Suprapubic skin (tissue), 3 donors: ENCODE results near the gene DEPDC5.

Source experiments
- EP300 ChIP-seq: sonication (generic); formaldehyde crosslinking; IDR thresholded peaks from one replicate; pipeline ENCODE4 v1.6.1; 2017; ENCODE audit warnings: antibody characterized with exemption
- POLR2A ChIP-seq, 2 donors: fragments of 450-650 bp; IDR thresholded peaks; one replicate each; pipeline ENCODE4 v1.6.1; 2017; ENCODE audit warnings: antibody characterized with exemption in 2 of 2, mild to moderate bottlenecking in 2 of 2, moderate library complexity in 2 of 2
- TF ChIP-seq, protein P1 (sequence below), 2 donors: fragments of 200-600 bp in 1 of 2; fragments of 450-650 bp in 1 of 2; sonication (generic) in 1 of 2; IDR thresholded peaks; one replicate each; pipeline ENCODE4 v1.5.1; 2016 to 2019; ENCODE audit warnings: antibody characterized with exemption in 2 of 2, mild to moderate bottlenecking in 1 of 2, moderate library complexity in 1 of 2

DNA sequence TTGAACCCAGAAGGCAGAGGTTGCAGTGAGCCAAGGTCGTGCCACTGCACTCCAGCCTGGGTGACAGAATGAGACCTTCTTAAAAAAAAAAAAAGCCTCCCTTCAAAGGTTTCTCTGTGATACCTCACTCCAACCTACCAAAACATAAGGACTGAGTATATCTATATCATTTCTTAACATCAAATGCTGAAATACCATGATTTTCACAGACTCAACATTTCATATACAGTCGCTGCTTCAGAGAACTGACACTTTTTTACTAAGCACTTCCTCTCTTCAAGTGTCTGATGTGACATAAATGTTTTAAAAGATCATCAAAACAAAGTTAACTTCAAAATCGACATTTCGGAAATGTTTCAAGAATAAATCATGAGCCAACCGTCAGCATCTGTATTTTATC lies 15.9 kb upstream of the DEPDC5 start:
- TF ChIP-seq EP300 (no peak), POLR2A (IDR thresholded peaks at IDR 0.05) (no peak)
- TF ChIP-seq, protein P1, sequence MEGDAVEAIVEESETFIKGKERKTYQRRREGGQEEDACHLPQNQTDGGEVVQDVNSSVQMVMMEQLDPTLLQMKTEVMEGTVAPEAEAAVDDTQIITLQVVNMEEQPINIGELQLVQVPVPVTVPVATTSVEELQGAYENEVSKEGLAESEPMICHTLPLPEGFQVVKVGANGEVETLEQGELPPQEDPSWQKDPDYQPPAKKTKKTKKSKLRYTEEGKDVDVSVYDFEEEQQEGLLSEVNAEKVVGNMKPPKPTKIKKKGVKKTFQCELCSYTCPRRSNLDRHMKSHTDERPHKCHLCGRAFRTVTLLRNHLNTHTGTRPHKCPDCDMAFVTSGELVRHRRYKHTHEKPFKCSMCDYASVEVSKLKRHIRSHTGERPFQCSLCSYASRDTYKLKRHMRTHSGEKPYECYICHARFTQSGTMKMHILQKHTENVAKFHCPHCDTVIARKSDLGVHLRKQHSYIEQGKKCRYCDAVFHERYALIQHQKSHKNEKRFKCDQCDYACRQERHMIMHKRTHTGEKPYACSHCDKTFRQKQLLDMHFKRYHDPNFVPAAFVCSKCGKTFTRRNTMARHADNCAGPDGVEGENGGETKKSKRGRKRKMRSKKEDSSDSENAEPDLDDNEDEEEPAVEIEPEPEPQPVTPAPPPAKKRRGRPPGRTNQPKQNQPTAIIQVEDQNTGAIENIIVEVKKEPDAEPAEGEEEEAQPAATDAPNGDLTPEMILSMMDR (IDR thresholded peaks at IDR 0.05) = no peak
